ENCODE results near the gene TOE1. TPM values are rescaled to one million over a fixed set of nuclear protein-coding genes. Genes with fewer than 3 reads are reported as not detected.

The TOE1 gene
- total RNA-seq, 1 experiment from 2014 or later: 13.3 TPM

DNA sequence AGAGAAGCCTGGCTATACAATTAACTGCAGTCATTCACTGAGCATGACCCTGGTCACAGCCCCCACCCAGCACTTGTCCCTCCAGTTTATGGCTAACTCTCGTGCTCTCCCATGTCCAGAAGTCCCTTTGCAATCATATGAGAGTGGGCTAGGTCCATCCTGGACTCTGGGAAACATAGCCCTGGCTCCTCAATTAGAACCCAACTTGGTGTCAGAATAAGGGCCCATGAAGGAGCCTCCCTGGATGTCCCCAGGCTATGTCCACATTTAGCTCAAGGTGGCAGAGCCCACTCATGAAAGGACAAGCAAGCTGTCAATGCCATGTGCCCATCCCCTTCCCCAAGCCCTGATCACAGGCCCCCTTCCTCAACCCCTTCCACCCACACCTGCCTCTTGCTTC is 40.7 kb upstream of the TOE1 start:
- no TSS peak for BruUV-seq (replicated peaks)
- no peak for DNase-seq (ENCODE audit: unreplicated experiment)
- ChIA-PET POLR2A (interaction anchor here (6.8 kb wide), 1 partner anchor 284 kb away, joined by 176 read pairs; the partner anchor contains the start of genes HECTD3 and UROD), CTCF (interaction anchor here (0.5 to 14.0 kb wide), 21 partner anchors 8 to 570 kb away, joined by 3 to 437 read pairs (median 6); partner anchors contain the start of genes HECTD3, MUTYH, TOE1 and UROD)
- Mint-ChIP-seq H3K4me1 (ENCODE audit: insufficient read depth, unreplicated experiment) (no peaks in the 10 kb centered on the region), H3K4me3 (ENCODE audit: unreplicated experiment) (no peak overlapping the region), H3K27ac (ENCODE audit: low read depth, unreplicated experiment) (no peak overlapping the region), H3K36me3 (ENCODE audit: insufficient read depth, unreplicated experiment) (no peaks in the 10 kb centered on the region), H3K27me3 (ENCODE audit: insufficient read depth, unreplicated experiment) (no peaks in the 10 kb centered on the region), H3K9me3 (ENCODE audit: unreplicated experiment) (no peaks in the 10 kb centered on the region)
- TF ChIP-seq, protein P1, sequence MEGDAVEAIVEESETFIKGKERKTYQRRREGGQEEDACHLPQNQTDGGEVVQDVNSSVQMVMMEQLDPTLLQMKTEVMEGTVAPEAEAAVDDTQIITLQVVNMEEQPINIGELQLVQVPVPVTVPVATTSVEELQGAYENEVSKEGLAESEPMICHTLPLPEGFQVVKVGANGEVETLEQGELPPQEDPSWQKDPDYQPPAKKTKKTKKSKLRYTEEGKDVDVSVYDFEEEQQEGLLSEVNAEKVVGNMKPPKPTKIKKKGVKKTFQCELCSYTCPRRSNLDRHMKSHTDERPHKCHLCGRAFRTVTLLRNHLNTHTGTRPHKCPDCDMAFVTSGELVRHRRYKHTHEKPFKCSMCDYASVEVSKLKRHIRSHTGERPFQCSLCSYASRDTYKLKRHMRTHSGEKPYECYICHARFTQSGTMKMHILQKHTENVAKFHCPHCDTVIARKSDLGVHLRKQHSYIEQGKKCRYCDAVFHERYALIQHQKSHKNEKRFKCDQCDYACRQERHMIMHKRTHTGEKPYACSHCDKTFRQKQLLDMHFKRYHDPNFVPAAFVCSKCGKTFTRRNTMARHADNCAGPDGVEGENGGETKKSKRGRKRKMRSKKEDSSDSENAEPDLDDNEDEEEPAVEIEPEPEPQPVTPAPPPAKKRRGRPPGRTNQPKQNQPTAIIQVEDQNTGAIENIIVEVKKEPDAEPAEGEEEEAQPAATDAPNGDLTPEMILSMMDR (IDR thresholded peaks at IDR 0.05; ENCODE audit: unreplicated experiment): no peak
- intact Hi-C loops (cut with micrococcal nuclease): no loop called here

DNA sequence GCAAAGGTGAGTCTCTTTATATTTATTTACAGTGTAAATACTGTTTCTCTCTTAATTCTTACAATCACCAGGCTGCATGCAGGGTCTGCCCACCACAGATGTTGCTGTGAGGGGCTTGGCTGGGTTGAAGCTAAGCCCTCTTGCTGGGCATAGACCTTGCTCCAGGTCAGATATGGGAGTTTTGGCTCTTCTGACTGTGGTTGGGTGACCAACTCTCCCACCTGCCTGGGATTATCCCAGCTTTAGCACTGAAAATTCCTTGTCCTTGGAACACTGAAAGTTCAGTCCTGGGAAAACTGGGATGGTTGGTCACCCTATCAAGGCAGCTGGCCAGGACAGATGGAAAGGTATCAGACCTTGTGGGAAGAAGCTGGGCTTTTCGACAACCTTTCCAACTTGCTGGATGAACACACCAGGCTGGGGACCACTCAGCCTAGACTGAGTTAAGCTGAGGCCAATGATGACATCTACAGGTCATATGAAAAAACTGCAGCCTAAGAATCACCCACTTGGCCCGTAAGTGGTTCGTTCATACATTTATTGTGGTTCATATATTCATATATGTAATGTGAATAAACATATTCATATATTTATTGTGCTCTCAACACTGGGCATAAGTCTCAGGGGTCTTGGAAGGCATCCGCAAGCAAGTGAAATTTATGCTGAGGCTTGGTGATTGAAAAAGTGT is 39.8 kb upstream of the TOE1 start:
- CTCF ChIA-PET: interaction anchor here (0.6 to 14.0 kb wide), 32 partner anchors 9 to 571 kb away, joined by 3 to 437 read pairs (median 4); partner anchors contain the start of genes HECTD3, MUTYH, TOE1 and UROD
- intact Hi-C loops (cut with micrococcal nuclease): loop anchor here (1.0 to 5.0 kb wide), 5 partner anchors 282 to 568 kb away; partner anchors contain the start of gene RNU5D-1
- no peaks in the 10 kb centered on the region for H3K9me3 Mint-ChIP-seq (ENCODE audit: unreplicated experiment)
- TF ChIP-seq, protein P1 (IDR thresholded peaks at IDR 0.05; ENCODE audit: unreplicated experiment): peak; percentile 71
- peaks cover 5% of the 10 kb centered on the region for H3K4me1 Mint-ChIP-seq (ENCODE audit: insufficient read depth, unreplicated experiment)
- BruUV-seq (replicated peaks): no TSS peak
- peak; percentile 81 for DNase-seq (ENCODE audit: unreplicated experiment)
- POLR2A ChIA-PET: interaction anchor here (0.7 to 6.8 kb wide), 2 partner anchors 191 to 285 kb away, joined by 3 to 176 read pairs; partner anchors contain the start of genes HECTD3, TESK2 and UROD
- no peak overlapping the region for H3K27ac Mint-ChIP-seq (ENCODE audit: low read depth, unreplicated experiment)
- no peaks in the 10 kb centered on the region for H3K36me3 Mint-ChIP-seq (ENCODE audit: insufficient read depth, unreplicated experiment)
- H3K4me3 Mint-ChIP-seq (ENCODE audit: unreplicated experiment): no peak overlapping the region
- H3K27me3 Mint-ChIP-seq (ENCODE audit: insufficient read depth, unreplicated experiment): no peaks in the 10 kb centered on the region

DNA sequence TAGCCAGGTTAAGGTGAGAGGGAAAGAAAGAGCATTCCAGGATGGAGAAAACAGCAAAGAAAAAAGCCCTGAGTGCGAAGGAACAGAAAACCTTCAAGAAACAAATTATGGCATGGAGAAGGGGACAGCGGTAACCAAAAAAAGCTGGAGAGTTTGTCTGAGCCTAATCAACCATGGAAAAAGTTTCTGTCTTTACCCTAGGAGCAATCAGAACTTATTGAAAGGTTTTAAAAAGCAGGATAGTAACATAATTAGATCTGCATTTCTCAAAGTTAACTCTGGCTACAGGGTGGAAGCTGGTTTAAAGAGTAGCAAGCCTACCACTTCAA is 39.3 kb upstream of the TOE1 start:
- H3K36me3 Mint-ChIP-seq (ENCODE audit: insufficient read depth, unreplicated experiment): no peaks in the 10 kb centered on the region
- BruUV-seq (replicated peaks): TSS peak; percentile 19
- intact Hi-C loops (cut with micrococcal nuclease): loop anchor here (1.0 to 5.0 kb wide), 5 partner anchors 282 to 568 kb away; partner anchors contain the start of gene RNU5D-1
- no peak overlapping the region for H3K4me3 Mint-ChIP-seq (ENCODE audit: unreplicated experiment)
- CTCF ChIA-PET: interaction anchor here (0.6 to 14.0 kb wide), 24 partner anchors 9 to 572 kb away, joined by 3 to 437 read pairs (median 4); partner anchors contain the start of genes HECTD3, MUTYH, TOE1 and UROD
- peaks cover 5% of the 10 kb centered on the region for H3K4me1 Mint-ChIP-seq (ENCODE audit: insufficient read depth, unreplicated experiment)
- no peaks in the 10 kb centered on the region for H3K9me3 Mint-ChIP-seq (ENCODE audit: unreplicated experiment)
- POLR2A ChIA-PET: interaction anchor here (0.7 to 6.8 kb wide), 2 partner anchors 191 to 285 kb away, joined by 3 to 176 read pairs; partner anchors contain the start of genes HECTD3, TESK2 and UROD
- no peak for DNase-seq (ENCODE audit: unreplicated experiment)
- H3K27me3 Mint-ChIP-seq (ENCODE audit: insufficient read depth, unreplicated experiment): no peaks in the 10 kb centered on the region
- TF ChIP-seq, protein P1 (IDR thresholded peaks at IDR 0.05; ENCODE audit: unreplicated experiment): no peak
- no peak overlapping the region for H3K27ac Mint-ChIP-seq (ENCODE audit: low read depth, unreplicated experiment)

DNA sequence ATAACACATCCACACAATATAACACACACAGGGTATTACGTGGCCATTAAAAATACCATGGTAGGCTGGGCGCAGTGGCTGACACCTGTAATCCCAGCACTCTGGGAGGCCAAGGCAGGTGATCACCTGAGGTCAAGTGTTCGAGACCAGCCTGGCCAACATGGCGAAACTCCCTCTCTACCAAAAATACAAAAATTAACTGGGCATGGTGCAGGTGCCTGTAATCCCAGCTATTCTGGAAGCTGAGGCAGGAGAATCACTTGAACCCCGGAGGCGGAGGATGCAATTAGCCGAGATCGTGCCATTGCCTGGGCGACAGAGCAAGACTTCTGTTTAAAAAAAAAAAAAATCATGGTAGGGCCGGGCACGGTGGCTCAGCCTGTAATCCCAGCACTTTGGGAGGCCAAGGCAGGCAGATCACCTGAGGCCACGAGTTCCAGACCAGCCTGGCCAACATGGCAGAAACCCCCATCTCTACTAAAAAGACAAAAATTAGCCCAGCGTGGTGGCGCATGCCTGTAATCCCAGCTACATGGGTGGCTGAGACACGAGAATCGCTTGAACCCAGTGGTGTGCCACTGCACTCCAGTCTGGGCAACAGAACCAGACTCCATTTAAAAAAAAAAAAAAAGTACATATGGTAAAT is 37.3 kb upstream of the TOE1 start:
- POLR2A ChIA-PET: interaction anchor here (0.7 to 6.8 kb wide), 15 partner anchors 9 to 581 kb away, joined by 3 to 176 read pairs (median 4); partner anchors contain the start of genes BTBD19, HECTD3, MUTYH and RNU5D-1
- no peaks in the 10 kb centered on the region for H3K9me3 Mint-ChIP-seq (ENCODE audit: unreplicated experiment)
- H3K27ac Mint-ChIP-seq (ENCODE audit: low read depth, unreplicated experiment): peak overlapping the region; percentile 96
- TF ChIP-seq, protein P1 (IDR thresholded peaks at IDR 0.05; ENCODE audit: unreplicated experiment): no peak
- peak overlapping the region; percentile 86 for H3K4me3 Mint-ChIP-seq (ENCODE audit: unreplicated experiment)
- DNase-seq (ENCODE audit: unreplicated experiment): no peak
- CTCF ChIA-PET: interaction anchor here (0.6 to 14.0 kb wide), 19 partner anchors 9 to 287 kb away, joined by 3 to 437 read pairs (median 3); partner anchors contain the start of genes HECTD3 and UROD
- H3K36me3 Mint-ChIP-seq (ENCODE audit: insufficient read depth, unreplicated experiment): no peaks in the 10 kb centered on the region
- intact Hi-C loops (cut with micrococcal nuclease): loop anchor here (2.0 to 5.0 kb wide), 2 partner anchors 188 to 570 kb away; partner anchors contain the start of genes RNU5D-1 and TESK2
- no TSS peak for BruUV-seq (replicated peaks)
- peaks cover 5% of the 10 kb centered on the region for H3K4me1 Mint-ChIP-seq (ENCODE audit: insufficient read depth, unreplicated experiment)
- H3K27me3 Mint-ChIP-seq (ENCODE audit: insufficient read depth, unreplicated experiment): no peaks in the 10 kb centered on the region
